Measurements from ENCODE around the gene CCDC88A. TPM values are rescaled to one million over a fixed set of nuclear protein-coding genes. Genes with fewer than 3 reads are reported as not detected.
"Not testable (repeated sequence)": the region's sequence is repeated elsewhere in the genome, so short reads cannot be mapped to it uniquely, and the experiment has no call there.

CCDC88A gene
- total RNA-seq, 2 experiments from 2014 or later = 14.8 to 15.8 TPM

DNA sequence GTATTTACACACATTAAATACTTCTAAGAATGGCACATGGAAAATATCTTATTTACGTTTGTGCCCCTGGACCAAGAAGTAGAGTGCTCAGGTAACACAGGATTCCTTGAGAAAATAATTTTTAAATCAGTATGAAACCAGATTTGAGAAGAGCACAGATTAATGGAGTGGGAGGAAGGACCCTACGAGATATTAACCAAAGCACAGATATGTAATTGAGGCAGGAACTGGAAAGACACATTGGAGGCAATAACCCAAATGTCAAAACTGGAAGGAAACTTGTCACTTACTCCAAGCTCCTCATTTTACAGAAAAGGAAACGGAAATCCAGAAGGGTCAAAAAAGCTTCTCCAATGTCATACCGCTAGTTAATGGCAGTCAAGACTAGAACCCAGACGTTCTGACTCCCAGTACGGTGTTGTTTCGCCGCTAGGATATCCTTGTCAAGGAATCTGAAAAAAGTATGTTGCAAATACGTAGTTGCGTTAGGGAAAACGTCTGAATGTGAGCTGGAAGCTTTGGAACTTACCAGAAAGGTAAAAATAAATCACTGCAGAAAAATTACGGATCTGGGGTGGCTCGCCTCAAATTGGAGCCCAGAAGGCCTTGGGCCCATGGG lies 151.3 kb downstream of the CCDC88A start:
- Mint-ChIP-seq H3K9me3 (no peaks in the 10 kb centered on the region), H3K4me1 (ENCODE audit: low read depth) (peaks cover 8% of the 10 kb centered on the region), H3K27me3 (no peaks in the 10 kb centered on the region), H3K36me3 (ENCODE audit: low read depth) (peaks cover 23% of the 10 kb centered on the region), H3K4me3 (peak overlapping the region; percentile 95), H3K27ac (peak overlapping the region; percentile 94)
- DNase-seq = no peak
- intact Hi-C loops (cut with micrococcal nuclease) = no loop called here
- CTCF ChIA-PET = interaction anchor here (0.7 to 1.2 kb wide), 2 partner anchors 12 to 369 kb away, joined by 3 read pairs; no protein-coding TSS in a partner anchor
- POLR2A ChIA-PET = interaction anchor here (1.0 to 1.9 kb wide), 3 partner anchors 10 to 46 kb away, joined by 3 to 8 read pairs (median 5); no protein-coding TSS in a partner anchor
- TF ChIP-seq CTCF (IDR thresholded peaks at IDR 0.05) = no peak
- ATAC-seq = no peak

GRCh38 chr2:55259586-55259985 lies 160.1 kb downstream of the CCDC88A start:
- ChIA-PET POLR2A (interaction anchor here (2.9 kb wide), 1 partner anchor 9 kb away, joined by 8 read pairs; the partner anchor contains the start of gene MTIF2), CTCF (interaction anchor here (1.0 kb wide), 1 partner anchor 25 kb away, joined by 3 read pairs; no protein-coding TSS in a partner anchor)
- H3K27me3 Mint-ChIP-seq; intact Hi-C loops (cut with micrococcal nuclease); ATAC-seq; H3K27ac Mint-ChIP-seq; H3K4me3 Mint-ChIP-seq; H3K9me3 Mint-ChIP-seq; DNase-seq; H3K4me1 Mint-ChIP-seq (ENCODE audit: low read depth): not testable (repeated sequence)
- H3K36me3 Mint-ChIP-seq (ENCODE audit: low read depth) = peaks cover 19% of the 10 kb centered on the region

- no peak for DNase-seq
- H3K4me1 Mint-ChIP-seq (ENCODE audit: low read depth) = no peaks in the 10 kb centered on the region
- H3K27ac Mint-ChIP-seq = no peak overlapping the region
- no peaks in the 10 kb centered on the region for H3K9me3 Mint-ChIP-seq
- no peaks in the 10 kb centered on the region for H3K27me3 Mint-ChIP-seq
- H3K36me3 Mint-ChIP-seq (ENCODE audit: low read depth) = peaks cover 26% of the 10 kb centered on the region
- CTCF ChIA-PET = interaction anchor here (1.0 kb wide), 1 partner anchor 179 kb away, joined by 3 read pairs; no protein-coding TSS in a partner anchor
- TF ChIP-seq CTCF (IDR thresholded peaks at IDR 0.05) = no peak
- intact Hi-C loops (cut with micrococcal nuclease) = no loop called here
- H3K4me3 Mint-ChIP-seq = no peak overlapping the region
- no peak for ATAC-seq
- POLR2A ChIA-PET = interaction anchor here (1.4 kb wide), 1 partner anchor 12 kb away, joined by 3 read pairs; no protein-coding TSS in a partner anchor
These were observed 166.8 kb downstream of the CCDC88A start for GRCh38 chr2:55252832-55253231.

GRCh38 chr2:55247025-55247424 lies 172.6 kb downstream of the CCDC88A start:
- ATAC-seq (no peak), DNase-seq (no peak)
- peaks cover 32% of the 10 kb centered on the region for H3K36me3 Mint-ChIP-seq (ENCODE audit: low read depth)
- H3K4me1 Mint-ChIP-seq (ENCODE audit: low read depth) = no peaks in the 10 kb centered on the region
- no peaks in the 10 kb centered on the region for H3K27me3 Mint-ChIP-seq
- H3K9me3 Mint-ChIP-seq = no peaks in the 10 kb centered on the region
- ChIA-PET CTCF (no interaction called here), POLR2A (interaction anchor here (0.7 to 1.4 kb wide), 5 partner anchors 9 to 22 kb away, joined by 3 to 5 read pairs (median 3); partner anchors contain the start of genes CLHC1 and RPS27A)
- intact Hi-C loops (cut with micrococcal nuclease) = no loop called here
- no peak overlapping the region for H3K27ac Mint-ChIP-seq
- H3K4me3 Mint-ChIP-seq = no peak overlapping the region
- TF ChIP-seq CTCF (IDR thresholded peaks at IDR 0.05) = no peak

DNA sequence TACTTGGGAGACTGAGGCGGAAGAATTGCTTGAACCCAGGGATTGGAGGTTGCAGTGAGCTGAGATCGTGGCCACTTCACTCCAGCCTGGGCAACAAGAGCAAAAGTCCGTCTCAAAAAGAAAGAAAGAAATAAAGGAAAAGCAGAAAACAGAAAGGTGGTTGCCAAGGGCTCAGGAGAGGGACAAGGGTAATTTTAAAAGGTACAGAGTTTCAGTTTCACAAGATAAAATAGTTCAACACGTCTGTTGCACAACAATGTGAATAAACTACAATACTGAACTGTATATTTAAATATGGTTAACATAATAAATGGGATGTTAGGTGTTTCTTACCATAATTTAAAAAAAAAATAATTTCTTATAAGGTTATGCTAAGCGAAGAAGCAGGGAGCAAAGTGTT lies 174.2 kb downstream of the CCDC88A start:
- no peak for ATAC-seq

More for the DNA sequence above, 174.2 kb downstream of the CCDC88A start:
- no peak overlapping the region for H3K4me3 Mint-ChIP-seq
- no peak overlapping the region for H3K27ac Mint-ChIP-seq
- DNase-seq = no peak
- TF ChIP-seq CTCF (IDR thresholded peaks at IDR 0.05) = no peak
- intact Hi-C loops (cut with micrococcal nuclease) = no loop called here
- no peaks in the 10 kb centered on the region for H3K4me1 Mint-ChIP-seq (ENCODE audit: low read depth)
- H3K9me3 Mint-ChIP-seq = no peaks in the 10 kb centered on the region
- CTCF ChIA-PET = no interaction called here
- H3K36me3 Mint-ChIP-seq (ENCODE audit: low read depth) = peaks cover 26% of the 10 kb centered on the region
- POLR2A ChIA-PET = interaction anchor here (0.7 kb wide), 1 partner anchor 27 kb away, joined by 3 read pairs; no protein-coding TSS in a partner anchor
- no peaks in the 10 kb centered on the region for H3K27me3 Mint-ChIP-seq
